WERI-Rb-1 (cell line): ENCODE results near the gene ANO2.

Experiments used
- DNase-seq: peaks from one replicate; pipeline ENCODE4 v3.0.0-alpha.2; 2020
- H3K27ac ChIP-seq: fragments of 250-450 bp; sonication (Bioruptor Pico); 2 replicates; pipeline ENCODE4 v1.5.1; 2020; ENCODE audit warnings: mild to moderate bottlenecking, moderate library complexity
- H3K27me3 ChIP-seq: fragments of 250-450 bp; sonication (Bioruptor Pico); 2 replicates; pipeline ENCODE4 v1.5.1; 2021; ENCODE audit warnings: mild to moderate bottlenecking, low read depth, moderate library complexity; ENCODE audit not compliant: insufficient read depth, severe bottlenecking
- H3K36me3 ChIP-seq: fragments of 250-450 bp; sonication (Bioruptor Pico); 2 replicates; pipeline ENCODE4 v1.5.1; 2020; ENCODE audit warnings: mild to moderate bottlenecking, moderate library complexity
- H3K4me3 ChIP-seq: 2 replicates; pipeline ENCODE4 v1.5.1; 2011; ENCODE audit warnings: low read depth, mild to moderate bottlenecking, control low read depth, low read length
- H3K9me3 ChIP-seq: fragments of 250-450 bp; sonication (Bioruptor Pico); 2 replicates; pipeline ENCODE4 v1.5.1; 2021; ENCODE audit warnings: mild to moderate bottlenecking, moderate library complexity; ENCODE audit not compliant: severe bottlenecking
- TF ChIP-seq, protein P1 (sequence below): IDR thresholded peaks from 2 replicates; pipeline ENCODE4 v1.5.1; 2011; ENCODE audit warnings: low read depth, mild to moderate bottlenecking, control low read depth, inconsistent platforms, low read length

The ANO2 gene

DNA sequence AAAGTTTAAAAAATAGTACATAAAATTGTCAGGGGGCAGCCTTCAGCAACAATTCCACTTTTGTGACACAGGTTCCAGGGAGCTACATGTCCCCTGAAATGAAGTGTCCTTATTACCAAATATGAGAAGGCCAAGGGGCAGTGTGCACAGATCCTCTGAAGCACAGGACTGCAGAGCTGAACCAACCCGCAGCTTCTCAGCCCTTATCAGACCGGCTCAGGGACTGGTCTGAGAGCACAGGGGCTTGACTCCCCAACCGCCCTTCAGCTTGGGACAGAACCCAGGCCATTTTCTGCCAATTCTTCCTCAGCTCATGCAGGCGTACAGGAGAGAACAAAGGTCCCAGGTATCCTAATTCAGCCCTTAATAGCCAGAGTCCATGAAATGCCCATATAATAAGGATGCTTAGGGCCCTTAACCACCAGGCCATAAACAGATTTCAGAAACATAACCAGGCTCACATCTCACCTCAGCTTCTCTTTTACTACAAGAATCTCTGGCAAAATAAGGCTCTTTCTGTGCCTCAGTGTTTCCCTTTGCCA is 221.3 kb downstream of the ANO2 start:
- Histone ChIP-seq H3K36me3 (no peaks in the 10 kb centered on the region), H3K9me3 (no peaks in the 10 kb centered on the region)
- TF ChIP-seq, protein P1, sequence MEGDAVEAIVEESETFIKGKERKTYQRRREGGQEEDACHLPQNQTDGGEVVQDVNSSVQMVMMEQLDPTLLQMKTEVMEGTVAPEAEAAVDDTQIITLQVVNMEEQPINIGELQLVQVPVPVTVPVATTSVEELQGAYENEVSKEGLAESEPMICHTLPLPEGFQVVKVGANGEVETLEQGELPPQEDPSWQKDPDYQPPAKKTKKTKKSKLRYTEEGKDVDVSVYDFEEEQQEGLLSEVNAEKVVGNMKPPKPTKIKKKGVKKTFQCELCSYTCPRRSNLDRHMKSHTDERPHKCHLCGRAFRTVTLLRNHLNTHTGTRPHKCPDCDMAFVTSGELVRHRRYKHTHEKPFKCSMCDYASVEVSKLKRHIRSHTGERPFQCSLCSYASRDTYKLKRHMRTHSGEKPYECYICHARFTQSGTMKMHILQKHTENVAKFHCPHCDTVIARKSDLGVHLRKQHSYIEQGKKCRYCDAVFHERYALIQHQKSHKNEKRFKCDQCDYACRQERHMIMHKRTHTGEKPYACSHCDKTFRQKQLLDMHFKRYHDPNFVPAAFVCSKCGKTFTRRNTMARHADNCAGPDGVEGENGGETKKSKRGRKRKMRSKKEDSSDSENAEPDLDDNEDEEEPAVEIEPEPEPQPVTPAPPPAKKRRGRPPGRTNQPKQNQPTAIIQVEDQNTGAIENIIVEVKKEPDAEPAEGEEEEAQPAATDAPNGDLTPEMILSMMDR: no peak

DNA sequence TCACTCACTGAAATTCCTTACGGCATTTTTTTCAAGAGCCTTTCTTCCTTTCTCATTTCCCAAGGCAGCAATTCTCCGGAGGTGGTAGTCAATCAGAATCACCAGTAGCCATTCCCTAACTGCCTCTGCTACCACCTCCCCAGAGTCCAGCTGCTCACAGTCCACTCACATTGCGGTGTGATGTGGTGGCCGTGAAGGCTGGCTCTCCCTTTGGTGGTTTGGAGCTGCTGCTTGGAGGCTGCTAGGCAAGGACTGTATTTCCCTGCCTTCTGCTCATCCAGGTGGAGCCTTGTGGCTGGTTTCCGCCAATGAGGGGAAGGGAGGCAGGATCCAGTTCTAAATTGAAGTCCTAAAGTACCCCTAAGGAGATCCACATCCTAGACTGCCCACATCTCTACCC is 222.0 kb downstream of the ANO2 start:
- no peaks in the 10 kb centered on the region for H3K36me3 ChIP-seq
- no peaks in the 10 kb centered on the region for H3K9me3 ChIP-seq
- no peak overlapping the region for H3K27ac ChIP-seq
- no peak for DNase-seq
- H3K27me3 ChIP-seq: no peaks in the 10 kb centered on the region
- TF ChIP-seq, protein P1: no peak
- no peak overlapping the region for H3K4me3 ChIP-seq

More for the DNA sequence above, 221.3 kb downstream of the ANO2 start:
- H3K27me3 ChIP-seq: no peaks in the 10 kb centered on the region
- H3K27ac ChIP-seq: no peak overlapping the region
- no peak overlapping the region for H3K4me3 ChIP-seq
- no peak for DNase-seq

DNA sequence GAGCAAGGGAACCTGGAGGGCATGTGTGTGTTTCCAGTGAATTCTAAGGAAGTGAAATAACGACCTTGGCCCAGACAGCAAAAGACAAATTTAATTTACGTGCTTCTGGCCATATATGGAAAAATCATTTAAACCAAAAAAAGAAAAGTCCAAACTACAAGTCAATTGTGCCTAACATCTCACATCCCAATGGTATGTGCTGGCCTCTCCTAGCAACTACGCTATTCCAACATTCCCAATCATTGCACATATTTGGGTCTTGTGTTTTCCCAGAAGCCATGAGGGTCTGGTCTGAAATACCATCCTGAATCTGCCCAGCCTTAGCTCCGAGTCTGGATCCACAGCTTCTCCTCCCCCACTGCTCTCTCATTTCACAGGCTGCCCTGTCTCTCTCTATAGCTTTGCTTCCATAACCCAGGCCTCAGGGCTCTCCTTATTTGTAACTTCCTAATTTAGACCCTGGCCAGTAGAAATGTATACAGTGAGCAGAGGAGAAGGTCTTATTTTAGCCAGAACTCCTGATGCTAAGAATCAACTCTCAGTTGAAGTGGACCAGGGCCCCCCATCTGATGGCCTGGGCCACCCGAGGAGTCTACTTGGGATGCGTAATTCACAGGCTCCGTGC is 224.6 kb downstream of the ANO2 start:
- Histone ChIP-seq H3K27me3 (no peaks in the 10 kb centered on the region), H3K9me3 (no peaks in the 10 kb centered on the region), H3K4me3 (no peak overlapping the region), H3K36me3 (no peaks in the 10 kb centered on the region), H3K27ac (no peak overlapping the region)
- no peak for DNase-seq
- TF ChIP-seq, protein P1: no peak

DNA sequence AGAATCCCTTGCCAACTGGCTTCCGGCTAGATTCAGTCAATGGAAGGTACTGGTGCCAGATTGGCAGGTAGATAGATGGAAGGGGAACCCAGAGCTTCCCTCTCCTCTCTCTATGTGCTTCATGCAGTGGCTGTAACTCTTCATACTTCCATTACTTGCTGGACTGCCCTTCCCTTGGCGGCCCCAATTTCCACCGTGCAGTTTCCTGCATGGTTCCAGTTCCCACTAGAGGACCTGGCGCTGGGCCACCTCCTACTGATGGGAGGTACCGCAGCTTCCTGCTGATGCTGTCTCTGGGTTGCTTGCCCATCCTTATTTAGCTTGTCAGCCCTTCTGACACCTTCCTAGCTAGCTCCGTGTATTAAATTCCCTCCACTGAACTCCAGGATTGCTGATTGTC is 226.4 kb downstream of the ANO2 start:
- no peaks in the 10 kb centered on the region for H3K27me3 ChIP-seq
- H3K27ac ChIP-seq: no peak overlapping the region
- H3K4me3 ChIP-seq: no peak overlapping the region
- TF ChIP-seq, protein P1: no peak
- H3K9me3 ChIP-seq: no peaks in the 10 kb centered on the region
- DNase-seq: no peak
- no peaks in the 10 kb centered on the region for H3K36me3 ChIP-seq

DNA sequence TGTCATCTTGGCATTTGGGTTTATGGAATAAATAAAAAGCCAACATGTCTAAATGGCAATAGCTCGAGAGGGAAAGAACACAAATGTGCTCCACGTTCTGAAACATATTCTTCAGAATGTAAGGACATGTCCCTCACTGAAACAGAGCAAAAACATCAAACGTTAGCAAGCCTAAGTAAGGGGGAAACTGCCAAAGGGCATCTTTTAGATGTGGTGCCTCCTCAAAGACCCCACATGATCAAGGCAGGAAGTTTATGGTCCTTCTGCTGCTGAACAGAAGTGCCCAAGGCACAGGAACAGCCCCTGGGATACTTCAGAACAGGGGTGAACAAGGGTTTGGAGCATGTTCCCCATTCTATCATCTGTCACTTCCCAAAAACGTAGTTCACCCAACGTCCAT is 227.0 kb downstream of the ANO2 start:
- DNase-seq: no peak
- TF ChIP-seq, protein P1: no peak
- Histone ChIP-seq H3K9me3 (no peaks in the 10 kb centered on the region), H3K36me3 (no peaks in the 10 kb centered on the region), H3K27ac (no peak overlapping the region), H3K4me3 (no peak overlapping the region), H3K27me3 (no peaks in the 10 kb centered on the region)

DNA sequence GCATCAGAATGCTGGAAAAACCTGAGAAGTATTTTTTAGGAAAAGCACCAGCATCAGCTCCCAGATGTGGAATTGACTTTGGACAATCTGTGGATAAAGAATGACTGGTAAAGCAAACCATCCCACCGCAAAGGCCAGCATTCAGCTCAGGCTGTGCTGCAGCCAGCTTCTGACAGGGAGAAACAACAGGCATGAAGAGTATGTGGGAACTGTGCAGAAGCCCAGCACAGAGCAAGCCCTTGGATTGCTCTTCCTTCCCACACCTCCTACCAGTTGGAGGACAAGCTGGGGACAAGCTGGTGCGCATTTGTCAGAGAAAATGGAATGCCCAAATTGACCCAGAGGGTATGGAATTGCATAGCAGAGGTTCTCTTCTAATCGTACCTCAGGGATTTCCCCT is 228.1 kb downstream of the ANO2 start:
- H3K4me3 ChIP-seq: no peak overlapping the region
- H3K27me3 ChIP-seq: no peaks in the 10 kb centered on the region
- no peak overlapping the region for H3K27ac ChIP-seq
- DNase-seq: no peak
- no peaks in the 10 kb centered on the region for H3K9me3 ChIP-seq
- H3K36me3 ChIP-seq: no peaks in the 10 kb centered on the region
- TF ChIP-seq, protein P1: no peak
